G401.6 (cell line): Measurements from ENCODE around the gene COBLL1.
"Not testable (repeated sequence)": the region's sequence is repeated elsewhere in the genome, so short reads cannot be mapped to it uniquely, and the experiment has no call there.

Source experiments
- FAIRE-seq: peaks from 2 replicates; lab custom pipeline; 2012; peaks lifted over from hg19 to GRCh38; lab: Jason Lieb, UNC

COBLL1 gene

GRCh38 chr2:164710837-164711765 lies 130.5 kb downstream of the COBLL1 start:
- FAIRE-seq, result no peak

DNA sequence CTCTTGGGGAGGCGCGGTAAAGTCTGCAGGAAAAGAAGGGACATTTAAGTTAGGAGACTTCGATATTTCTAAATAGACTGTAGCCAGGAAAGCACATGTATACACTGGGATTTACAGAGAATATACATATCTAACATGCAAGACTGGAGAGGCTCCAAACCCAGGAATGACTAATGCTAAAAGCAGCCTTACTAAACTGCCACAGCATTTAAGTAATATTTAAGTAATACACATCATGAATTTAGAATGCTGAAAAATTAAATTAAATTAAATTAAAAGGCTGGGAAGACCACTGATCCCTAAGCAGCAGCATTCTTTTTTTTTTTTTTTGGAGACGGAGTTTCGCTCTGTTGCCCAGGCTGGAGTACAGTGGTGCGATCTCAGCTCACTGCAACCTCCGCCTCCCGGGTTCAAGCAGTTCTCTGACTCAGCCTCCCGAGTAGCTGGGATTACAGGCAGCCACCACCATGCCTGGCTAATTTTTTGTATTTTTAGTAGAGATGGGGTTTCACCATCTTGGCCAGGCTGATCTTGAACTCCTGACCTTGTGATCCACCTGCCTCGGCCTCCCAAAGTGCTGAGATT lies 131.3 kb downstream of the COBLL1 start:
- FAIRE-seq, result not testable (repeated sequence)

DNA sequence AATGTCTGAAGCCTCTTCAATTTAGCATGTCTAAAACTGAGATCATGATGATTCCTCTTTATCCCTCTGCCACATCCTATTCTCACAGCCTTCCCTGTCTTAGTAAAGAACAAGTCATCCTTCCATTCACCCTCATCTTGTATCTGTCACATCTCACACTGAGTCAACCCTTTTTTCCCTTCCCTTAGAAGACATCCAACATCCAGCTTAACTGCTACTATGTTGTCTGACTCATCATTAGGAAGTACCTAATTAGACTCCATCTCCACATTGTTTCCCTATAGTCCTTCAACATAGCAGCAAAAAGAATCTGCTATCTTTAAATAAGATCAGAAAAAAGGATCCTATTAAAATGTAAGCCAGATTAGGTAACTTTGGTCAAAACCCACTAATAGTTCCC lies 135.1 kb downstream of the COBLL1 start:
- no peak for FAIRE-seq

DNA sequence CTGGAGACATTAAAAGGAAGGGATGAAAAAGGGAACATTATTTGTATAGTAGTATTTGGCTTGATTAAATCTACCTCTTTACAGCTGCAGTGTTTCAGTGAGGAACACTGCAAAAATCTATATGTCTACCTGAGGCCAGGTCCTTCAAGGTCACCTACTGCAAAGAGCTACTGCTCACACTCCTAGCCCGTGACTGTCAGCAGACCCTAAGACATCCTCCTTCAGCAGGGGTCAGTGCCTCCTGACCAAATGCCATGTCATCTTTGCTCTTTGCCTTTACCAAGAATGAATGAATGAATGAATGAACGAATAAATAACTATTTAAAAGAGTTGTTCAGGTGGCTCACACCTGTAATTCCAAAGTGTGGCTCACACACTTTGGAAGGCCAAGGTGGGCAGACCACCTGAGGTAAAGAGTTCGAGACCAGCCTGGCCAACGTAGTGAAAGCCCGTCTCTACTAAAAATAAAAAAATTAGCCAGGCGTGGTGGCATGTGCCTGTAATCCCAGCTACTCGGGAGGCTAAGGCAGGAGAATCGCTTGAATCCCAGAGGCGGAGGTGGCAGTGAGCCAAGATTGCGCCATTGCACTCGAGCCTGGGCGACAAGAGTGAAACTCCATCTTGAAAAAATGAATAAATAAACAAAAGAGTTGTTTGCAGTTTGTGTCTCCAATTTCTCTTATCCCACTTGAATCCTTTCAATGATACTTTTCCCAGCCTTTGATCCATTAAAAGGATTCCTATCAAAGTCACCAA lies 136.0 kb downstream of the COBLL1 start:
- FAIRE-seq, result no peak

DNA sequence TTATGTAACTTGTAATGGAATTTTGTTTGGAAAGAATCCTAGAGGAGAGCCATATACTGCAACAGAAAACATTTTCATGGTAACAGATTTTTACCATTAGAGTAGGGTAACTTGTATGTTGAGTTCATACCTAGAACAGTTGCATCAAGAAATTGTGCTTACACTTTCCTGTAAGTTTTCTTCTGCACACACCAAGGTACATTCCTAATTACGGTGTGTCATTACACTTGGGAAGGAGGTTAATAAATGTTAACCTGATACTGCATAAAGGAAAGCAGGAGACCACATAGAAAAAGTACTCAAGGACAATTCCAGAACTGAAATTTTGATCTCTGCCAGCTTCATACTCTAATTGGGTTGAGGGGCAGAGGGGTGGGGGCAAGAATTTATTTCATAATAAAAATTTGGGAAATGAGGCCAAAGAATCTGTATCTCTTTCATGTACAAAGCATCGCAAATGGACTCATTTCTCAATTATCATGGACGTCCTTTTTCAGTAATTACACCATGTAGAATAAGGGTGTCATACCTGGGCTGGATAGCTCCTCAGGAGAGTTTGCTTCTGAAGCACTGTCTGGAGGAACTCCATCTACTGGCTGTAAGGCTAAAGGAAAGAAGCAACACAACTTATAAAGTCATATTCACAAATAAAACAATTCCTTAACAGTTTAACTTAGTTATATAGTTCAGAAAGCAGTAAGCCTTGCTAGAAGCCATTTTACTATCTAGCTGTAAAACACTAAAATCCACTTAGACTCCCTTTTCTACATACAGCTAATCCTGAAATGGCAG lies 137.5 kb downstream of the COBLL1 start:
- no peak for FAIRE-seq

DNA sequence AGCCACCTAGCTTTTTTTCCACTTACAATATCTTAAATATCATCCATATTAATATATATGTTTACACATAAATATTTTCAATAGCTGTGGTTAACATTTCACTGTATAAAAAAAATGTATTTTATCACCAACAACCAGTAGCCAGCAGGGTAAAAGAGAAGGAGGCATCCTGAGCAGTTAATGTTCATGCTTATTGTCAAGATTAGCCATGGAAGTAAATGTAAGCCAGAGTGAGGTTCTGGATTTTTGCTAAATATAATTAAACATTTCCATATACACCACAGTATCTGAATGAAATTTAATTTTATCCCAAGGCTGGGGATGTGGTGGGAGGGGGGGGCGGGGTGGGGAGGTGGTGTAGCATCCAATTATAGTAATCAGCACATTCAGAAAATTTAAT lies 140.1 kb downstream of the COBLL1 start:
- no peak for FAIRE-seq

DNA sequence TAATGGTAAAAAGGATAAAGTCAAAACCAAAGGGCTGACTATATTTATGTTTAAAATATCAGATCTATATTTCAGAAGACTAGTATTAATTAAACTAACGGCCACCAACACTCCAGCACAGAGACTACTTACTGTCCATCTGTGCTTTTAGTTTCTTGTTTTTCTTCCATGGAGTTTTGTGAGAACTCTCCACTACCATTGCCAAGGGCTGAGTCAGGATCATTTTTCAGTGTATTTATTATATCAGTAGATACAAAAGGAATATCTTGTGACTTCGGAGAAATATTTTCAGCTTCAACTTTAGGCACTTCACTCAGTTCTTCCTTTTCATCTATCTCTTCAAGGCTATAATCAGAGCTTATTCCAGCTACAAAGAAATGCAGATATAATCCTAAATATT lies 141.2 kb downstream of the COBLL1 start:
- FAIRE-seq, result no peak

DNA sequence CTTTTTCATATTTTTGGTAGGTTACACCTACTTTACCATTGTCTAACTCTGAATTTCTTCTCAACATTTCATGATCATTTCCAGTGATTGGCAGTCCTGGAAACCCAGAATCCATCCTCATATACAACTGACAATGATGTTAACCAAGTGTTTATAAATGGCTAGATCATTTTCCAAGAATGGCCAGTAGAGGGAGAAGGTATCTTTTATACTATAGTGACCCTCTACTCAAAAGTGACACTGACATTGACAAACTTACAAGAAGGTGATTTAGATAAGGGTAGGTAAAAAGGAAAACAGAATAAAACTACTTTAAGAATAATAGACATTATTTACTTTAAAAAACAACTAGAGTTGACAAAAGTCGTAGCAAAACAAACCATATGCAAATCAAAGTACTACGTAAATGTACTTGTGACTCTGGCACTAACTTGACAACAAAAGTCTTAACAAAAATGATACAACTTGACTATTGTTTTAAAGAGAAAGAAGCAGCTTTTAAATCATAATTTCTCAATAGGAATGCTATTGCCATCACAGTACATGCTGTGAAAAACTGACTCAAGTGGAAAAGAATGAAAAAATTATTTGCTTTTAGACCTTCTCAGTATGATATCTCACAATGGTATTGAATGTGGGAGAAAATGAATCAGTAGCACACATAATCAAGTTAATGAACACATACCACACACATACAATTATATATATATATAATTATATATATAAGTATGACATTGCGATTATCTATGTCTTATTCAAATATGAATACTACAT lies 143.7 kb downstream of the COBLL1 start:
- FAIRE-seq, result peak; percentile 63

GRCh38 chr2:164696634-164697033 lies 145.0 kb downstream of the COBLL1 start:
- no peak for FAIRE-seq

DNA sequence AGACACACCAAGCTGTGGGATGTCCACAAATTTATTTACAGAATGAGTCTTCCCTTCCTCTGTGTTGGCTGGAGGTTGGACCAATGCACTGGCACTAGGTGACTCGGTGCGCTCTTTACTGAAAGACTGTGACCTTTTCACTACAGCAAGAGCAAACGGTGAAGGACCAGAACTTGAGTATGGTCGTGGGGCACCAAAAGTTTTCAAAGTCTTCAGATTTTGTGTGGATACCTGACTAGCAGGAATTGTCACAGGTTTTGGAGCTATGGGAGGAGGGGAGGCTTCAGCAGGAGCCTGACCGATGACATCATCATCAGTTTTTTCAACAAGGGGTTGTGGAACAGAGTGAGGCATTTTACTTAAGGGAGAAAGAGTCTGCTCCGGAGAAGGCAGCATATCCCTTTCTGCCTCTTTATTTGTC lies 147.3 kb downstream of the COBLL1 start:
- no peak for FAIRE-seq

DNA sequence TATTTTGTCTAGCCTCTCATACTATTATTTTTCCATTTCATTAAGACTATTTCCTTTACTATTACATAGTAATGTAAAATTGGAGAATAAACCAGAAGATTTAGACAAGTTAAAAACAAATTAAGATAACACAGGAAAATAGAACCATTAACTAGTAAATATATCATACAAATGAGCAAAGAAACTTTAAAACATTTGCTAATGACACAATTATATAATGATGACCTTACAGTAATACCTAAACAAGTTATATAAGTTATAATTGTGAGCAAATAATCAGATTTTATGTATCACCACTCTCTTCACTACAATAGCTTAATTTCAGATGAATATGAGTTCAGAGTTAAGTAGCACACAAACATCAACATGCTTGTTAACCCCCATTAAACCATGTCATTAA lies 147.8 kb downstream of the COBLL1 start:
- FAIRE-seq, result no peak

DNA sequence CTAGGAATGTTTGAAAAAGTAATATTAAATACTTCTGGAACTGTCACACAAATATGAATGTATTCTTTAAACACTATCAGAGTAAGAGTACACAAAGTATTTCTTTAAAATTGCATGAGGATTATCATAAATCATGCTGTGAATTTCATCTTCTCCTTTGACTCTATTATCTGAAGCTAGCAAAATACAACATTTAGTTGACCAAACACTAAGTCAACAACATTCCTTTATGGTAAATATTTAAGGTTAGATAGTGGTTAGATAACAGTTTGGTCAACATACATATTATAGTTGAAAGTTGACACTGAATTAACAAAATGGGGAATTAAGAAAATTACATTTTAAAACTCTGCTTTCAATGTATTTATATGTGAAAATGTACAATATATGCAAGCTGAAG lies 148.2 kb downstream of the COBLL1 start:
- peak; percentile 21 for FAIRE-seq

GRCh38 chr2:164692958-164693357 lies 148.7 kb downstream of the COBLL1 start:
- FAIRE-seq, result no peak

GRCh38 chr2:164692114-164692513 lies 149.5 kb downstream of the COBLL1 start:
- FAIRE-seq, result no peak

DNA sequence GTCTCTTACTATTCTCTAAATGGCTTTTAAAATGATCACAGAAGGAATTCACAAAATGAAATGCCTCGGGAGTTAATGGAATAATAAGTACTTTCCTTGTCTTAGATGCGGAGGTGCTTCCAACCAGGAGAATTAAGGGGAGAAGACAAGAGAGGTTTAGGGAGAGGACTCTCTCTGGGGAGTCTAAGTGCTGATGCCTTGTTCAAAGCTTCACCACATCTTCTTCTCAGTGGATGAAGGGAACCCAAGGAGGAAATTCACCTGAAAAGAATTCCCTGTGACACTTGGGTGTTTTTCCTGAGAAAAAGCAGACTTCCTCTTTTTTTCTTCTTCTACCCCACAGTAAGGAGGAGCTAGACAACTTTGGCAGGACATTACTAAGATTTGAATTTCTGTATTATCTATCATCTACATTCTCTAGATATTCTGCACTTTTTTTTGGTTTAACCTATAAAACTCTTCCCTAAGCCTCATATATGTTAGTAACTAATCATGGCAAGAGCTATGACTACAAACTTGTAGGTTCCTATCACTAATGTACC lies 150.2 kb downstream of the COBLL1 start:
- FAIRE-seq, result no peak

DNA sequence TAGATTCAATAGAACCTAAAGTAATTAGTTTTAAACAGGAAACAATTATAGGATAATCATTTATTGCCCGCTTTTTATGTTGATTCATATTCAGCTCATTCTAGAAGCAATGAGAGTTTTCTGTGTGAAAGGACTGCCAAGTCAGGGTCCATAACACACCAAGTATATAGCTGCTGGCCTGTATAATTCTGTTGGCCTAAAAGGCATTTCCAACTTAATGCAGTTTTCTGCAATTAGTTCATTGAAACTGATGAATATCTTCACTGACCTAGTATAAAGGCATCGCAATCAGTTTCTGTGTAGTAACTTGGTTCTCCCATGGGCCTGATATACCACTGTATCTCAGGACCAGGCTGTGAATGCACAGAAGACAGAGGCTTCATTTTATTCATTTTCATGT lies 151.3 kb downstream of the COBLL1 start:
- no peak for FAIRE-seq

GRCh38 chr2:164688896-164689419 lies 152.7 kb downstream of the COBLL1 start:
- no peak for FAIRE-seq

- FAIRE-seq, result no peak
These were observed 160.6 kb downstream of the COBLL1 start for GRCh38 chr2:164681009-164681408.

- no peak for FAIRE-seq
These were observed 162.9 kb downstream of the COBLL1 start for GRCh38 chr2:164678631-164679149.

- no peak for FAIRE-seq
These were observed 163.9 kb downstream of the COBLL1 start for GRCh38 chr2:164677733-164678132.

GRCh38 chr2:164677271-164677670 lies 164.4 kb downstream of the COBLL1 start:
- no peak for FAIRE-seq
